Esophagus squamous epithelium (tissue), 5 donors: Measurements from ENCODE around the gene SLC4A3. TPM values are rescaled to one million over a fixed set of nuclear protein-coding genes. Genes with fewer than 3 reads are reported as not detected.

Experiments used
- DNase-seq: peaks from one replicate; lab custom pipeline; 2025; lab: John Stamatoyannopoulos, UW
- H3K27ac ChIP-seq, 4 donors: fragments of 200-600 bp; sonication (generic); one replicate each; pipeline ENCODE4 v1.5.1; 2016 to 2019; ENCODE audit warnings: mild to moderate bottlenecking in 1 of 4
- H3K27me3 ChIP-seq, 4 donors: fragments of 200-600 bp; sonication (generic); 1 replicate in 3 of 4; 2 replicates in 1 of 4; pipeline versions ENCODE4 v1.5.1 to v1.6.0; 2017 to 2021; ENCODE audit warnings: antibody characterized with exemption in 1 of 4
- H3K36me3 ChIP-seq, 3 donors: fragments of 200-600 bp; sonication (generic); one replicate each; pipeline ENCODE4 v1.5.1; 2016 to 2019
- H3K4me1 ChIP-seq, 3 donors: fragments of 200-600 bp; sonication (generic); one replicate each; pipeline ENCODE4 v1.5.1; 2017 to 2019
- H3K4me3 ChIP-seq, 4 donors: fragments of 200-600 bp; sonication (generic); 1 replicate in 3 of 4; 2 replicates in 1 of 4; pipeline ENCODE4 v1.5.1; 2016 to 2019; ENCODE audit warnings: mild to moderate bottlenecking in 2 of 4, moderate library complexity in 1 of 4
- H3K9me3 ChIP-seq, 3 donors: fragments of 200-600 bp; sonication (generic); one replicate each; pipeline ENCODE4 v1.5.1; 2016 to 2019
- CTCF ChIP-seq, 6 experiments: fragments of 450-650 bp in 4 of 6; fragments of 200-600 bp in 2 of 6; sonication (generic) in 2 of 6; IDR thresholded peaks; one replicate each; pipeline ENCODE4 v1.5.1; 2016 to 2019; ENCODE audit warnings: antibody characterized with exemption in 6 of 6, mild to moderate bottlenecking in 4 of 6, moderate library complexity in 4 of 6
- POLR2A ChIP-seq, 4 donors: fragments of 450-650 bp; IDR thresholded peaks; one replicate each; pipeline ENCODE4 v1.6.1; 2017; ENCODE audit warnings: antibody characterized with exemption in 4 of 4, mild to moderate bottlenecking in 4 of 4, moderate library complexity in 3 of 4
- WGBS, 2 donors: methylation state at CpG; one replicate each; pipeline ENCODE4 v1.1.5; 2018; 5-methylcytosine and 5-hydroxymethylcytosine counted together
- intact Hi-C: fragments of 100-400 bp; cut with DNase I; formaldehyde crosslinking; loops from one replicate; pipeline ENCODE4 v1.15.0; 2022
- total RNA-seq, 4 donors: library from RNA; depleted of rRNA; stranded (reverse); fragments of >200 nt; gene quantifications; one replicate each; pipeline ENCODE4 v1.1.0, GENCODE V29; 2016
- donor health status: DM: yes; HTN: yes; CAD: no.

Gene SLC4A3
- total RNA-seq, 4 donors from 2014 or later = 1.1 to 4.0 (median 2.2) TPM

DNA sequence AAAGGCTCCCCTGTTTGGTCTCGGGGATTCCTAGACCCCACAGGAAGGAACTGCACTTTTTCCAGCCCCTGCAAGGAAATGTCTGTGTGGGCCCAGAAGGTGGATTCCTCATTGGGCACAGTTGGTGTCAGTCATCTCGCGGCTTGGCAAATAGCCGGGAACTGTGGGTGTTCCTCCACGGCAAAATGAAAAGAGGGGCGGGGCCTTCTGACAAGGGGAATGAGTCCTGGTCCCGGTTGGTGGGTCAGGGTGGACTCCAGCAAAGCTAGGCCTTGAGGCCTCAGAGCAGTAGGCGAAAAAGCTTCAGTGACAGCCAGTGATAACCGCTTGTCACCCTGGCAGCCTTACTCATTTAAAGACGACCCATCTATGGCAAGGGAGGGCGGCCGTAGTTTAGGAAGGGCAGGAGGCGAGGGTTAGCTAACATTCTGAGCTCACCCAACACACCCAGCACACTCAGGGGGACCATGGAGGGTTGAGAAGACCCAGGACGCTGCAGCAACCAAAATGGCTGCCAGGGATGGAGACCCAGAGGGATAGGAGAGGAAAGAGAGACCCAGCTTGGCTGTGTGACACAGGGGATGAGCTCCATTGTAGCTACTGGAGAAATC lies 16.5 kb downstream of the SLC4A3 start:
- H3K27ac ChIP-seq = no peak overlapping the region
- peaks cover 4 to 33% (median 19%) of the 10 kb centered on the region in 3 donors for H3K4me1 ChIP-seq
- H3K27me3 ChIP-seq = no peaks in the 10 kb centered on the region
- no peaks in the 10 kb centered on the region for H3K9me3 ChIP-seq
- no peak overlapping the region for H3K4me3 ChIP-seq
- DNase-seq = no peak
- H3K36me3 ChIP-seq = no peaks in the 10 kb centered on the region
- WGBS, 2 donors = 83 to 89% methylated on average over 6 to 10 of the region's 14 CpGs
- intact Hi-C loops = loop anchor here (5.0 kb wide), 1 partner anchor 107 kb away; no protein-coding TSS in a partner anchor
- TF ChIP-seq POLR2A (IDR thresholded peaks at IDR 0.05) = no peak
- no peak for TF ChIP-seq CTCF (IDR thresholded peaks at IDR 0.05)

GRCh38 chr2:219644801-219645480 lies 17.5 kb downstream of the SLC4A3 start:
- intact Hi-C loops = loop anchor here (5.0 kb wide), 1 partner anchor 108 kb away; no protein-coding TSS in a partner anchor
- 52 to 54% methylated on average over 14 to 15 of the region's 17 CpGs for WGBS, 2 donors
- Histone ChIP-seq H3K36me3 (no peaks in the 10 kb centered on the region), H3K27me3 (peaks cover 0 to under 1% (median 0%) of the 10 kb centered on the region in 4 donors), H3K4me3 (no peak overlapping the region), H3K27ac (peak overlapping the region in 2 of 4 donors; percentile 52 to 57), H3K9me3 (no peaks in the 10 kb centered on the region), H3K4me1 (peaks cover 4 to 33% (median 19%) of the 10 kb centered on the region in 3 donors)
- no peak for DNase-seq
- TF ChIP-seq CTCF (IDR thresholded peaks at IDR 0.05) (no peak), POLR2A (IDR thresholded peaks at IDR 0.05) (no peak)

GRCh38 chr2:219645631-219646527 lies 18.4 kb downstream of the SLC4A3 start:
- H3K27me3 ChIP-seq = peaks cover 0 to 10% (median 0%) of the 10 kb centered on the region in 4 donors
- TF ChIP-seq CTCF (IDR thresholded peaks at IDR 0.05) (no peak), POLR2A (IDR thresholded peaks at IDR 0.05) (no peak)
- WGBS, 2 donors = 60 to 63% methylated on average over 9 to 11 of the region's 12 CpGs
- H3K36me3 ChIP-seq = no peaks in the 10 kb centered on the region
- no peaks in the 10 kb centered on the region for H3K9me3 ChIP-seq
- peak overlapping the region in 2 of 4 donors; percentile 51 to 65 for H3K27ac ChIP-seq
- no peak for DNase-seq
- H3K4me3 ChIP-seq = no peak overlapping the region
- peaks cover 4 to 33% (median 19%) of the 10 kb centered on the region in 3 donors for H3K4me1 ChIP-seq
- intact Hi-C loops = no loop called here

DNA sequence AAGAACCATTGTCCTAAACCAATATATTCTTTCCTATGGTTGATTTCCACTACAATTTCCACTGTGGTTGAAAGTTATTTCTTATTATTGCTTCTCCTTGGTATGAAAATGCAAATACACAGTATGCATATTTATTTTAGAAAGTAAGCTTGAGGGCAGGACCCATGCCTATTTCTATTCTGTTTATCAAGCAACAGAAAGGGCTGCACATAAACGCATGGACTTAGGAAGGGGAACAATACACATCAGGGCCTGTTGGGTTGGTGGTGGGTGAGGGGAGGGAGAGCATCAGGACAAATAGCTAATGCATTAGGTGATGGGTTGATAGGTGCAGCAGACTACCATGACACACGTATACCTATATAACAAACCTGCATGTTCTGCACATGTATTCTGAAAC lies 20.7 kb downstream of the SLC4A3 start:
- no peak for TF ChIP-seq CTCF (IDR thresholded peaks at IDR 0.05)
- no peak for TF ChIP-seq POLR2A (IDR thresholded peaks at IDR 0.05)
- Histone ChIP-seq H3K4me3 (no peak overlapping the region), H3K27me3 (peaks cover 0 to 28% (median 0%) of the 10 kb centered on the region in 4 donors), H3K4me1 (peaks cover 0 to 19% (median 13%) of the 10 kb centered on the region in 3 donors), H3K9me3 (peaks cover 0 to 4% (median 0%) of the 10 kb centered on the region in 3 donors), H3K36me3 (no peaks in the 10 kb centered on the region), H3K27ac (no peak overlapping the region)
- 82 to 83% methylated on average over 2 of the region's 2 CpGs for WGBS, 2 donors
- DNase-seq = no peak
- intact Hi-C loops = no loop called here
